ENCODE measurements around the gene NSF.

Gene NSF

GRCh38 chr17:46785696-46786095 lies 195.2 kb downstream of the NSF start:
- TF ChIP-seq CTCF (IDR thresholded peaks at IDR 0.05; ENCODE audit: low read depth, low read length, missing control alignments), result no peak
- no peak for DNase-seq (ENCODE audit: extremely low read depth, low read depth)
- H3K4me3 ChIP-seq (replicated peaks; ENCODE audit: low read depth, low read length), result no peak overlapping the region

GRCh38 chr17:46787478-46787877 lies 197.0 kb downstream of the NSF start:
- no peak for DNase-seq (ENCODE audit: extremely low read depth, low read depth)
- TF ChIP-seq CTCF (IDR thresholded peaks at IDR 0.05; ENCODE audit: low read depth, low read length, missing control alignments), result no peak
- H3K4me3 ChIP-seq (replicated peaks; ENCODE audit: low read depth, low read length), result no peak overlapping the region

GRCh38 chr17:46788300-46788699 lies 197.8 kb downstream of the NSF start:
- DNase-seq (ENCODE audit: extremely low read depth, low read depth), result no peak
- no peak for TF ChIP-seq CTCF (IDR thresholded peaks at IDR 0.05; ENCODE audit: low read depth, low read length, missing control alignments)
- H3K4me3 ChIP-seq (replicated peaks; ENCODE audit: low read depth, low read length), result no peak overlapping the region

GRCh38 chr17:46788796-46789195 lies 198.3 kb downstream of the NSF start:
- TF ChIP-seq CTCF (IDR thresholded peaks at IDR 0.05; ENCODE audit: low read depth, low read length, missing control alignments), result no peak
- no peak for DNase-seq (ENCODE audit: extremely low read depth, low read depth)
- no peak overlapping the region for H3K4me3 ChIP-seq (replicated peaks; ENCODE audit: low read depth, low read length)

- no peak overlapping the region for H3K4me3 ChIP-seq (replicated peaks; ENCODE audit: low read depth, low read length)
- no peak for DNase-seq (ENCODE audit: extremely low read depth, low read depth)
- TF ChIP-seq CTCF (IDR thresholded peaks at IDR 0.05; ENCODE audit: low read depth, low read length, missing control alignments), result no peak
Observed at GRCh38 chr17:46789610-46790009, 199.1 kb downstream of the NSF start.

GRCh38 chr17:46790216-46790615 lies 199.7 kb downstream of the NSF start:
- DNase-seq (ENCODE audit: extremely low read depth, low read depth), result no peak
- TF ChIP-seq CTCF (IDR thresholded peaks at IDR 0.05; ENCODE audit: low read depth, low read length, missing control alignments), result no peak
- no peak overlapping the region for H3K4me3 ChIP-seq (replicated peaks; ENCODE audit: low read depth, low read length)

GRCh38 chr17:46791531-46791930 lies 201.1 kb downstream of the NSF start:
- no peak for DNase-seq (ENCODE audit: extremely low read depth, low read depth)
- TF ChIP-seq CTCF (IDR thresholded peaks at IDR 0.05; ENCODE audit: low read depth, low read length, missing control alignments), result no peak
- no peak overlapping the region for H3K4me3 ChIP-seq (replicated peaks; ENCODE audit: low read depth, low read length)
